SJCRH30 (cell line): ENCODE data around the gene RSPH10B2. TPM values are rescaled to one million over a fixed set of nuclear protein-coding genes. Genes with fewer than 3 reads are reported as not detected.
"Not testable (repeated sequence)": the region's sequence is repeated elsewhere in the genome, so short reads cannot be mapped to it uniquely, and the experiment has no call there.

Experiments used
- DNase-seq, 2 experiments: peaks; one replicate each; pipeline ENCODE4 v3.0.0-alpha.2; 2015 to 2020
- H3K27ac ChIP-seq: fragments of 250-450 bp; sonication (Bioruptor Pico); 2 replicates; pipeline ENCODE4 v1.5.1; 2020; ENCODE audit warnings: mild to moderate bottlenecking, moderate library complexity
- H3K27me3 ChIP-seq: fragments of 250-450 bp; sonication (Bioruptor Pico); 2 replicates; pipeline ENCODE4 v1.5.1; 2020; ENCODE audit warnings: mild to moderate bottlenecking, moderate library complexity
- H3K36me3 ChIP-seq: fragments of 250-450 bp; sonication (Bioruptor Pico); 2 replicates; pipeline ENCODE4 v1.5.1; 2020; ENCODE audit warnings: mild to moderate bottlenecking, moderate library complexity
- H3K4me1 ChIP-seq: fragments of 250-450 bp; sonication (Bioruptor Pico); 2 replicates; pipeline ENCODE4 v1.5.1; 2020; ENCODE audit warnings: mild to moderate bottlenecking, moderate library complexity
- H3K4me3 ChIP-seq: fragments of 250-450 bp; sonication (Bioruptor Pico); 2 replicates; pipeline ENCODE4 v1.5.1; 2020; ENCODE audit warnings: mild to moderate bottlenecking, moderate library complexity
- H3K9me3 ChIP-seq: fragments of 250-450 bp; sonication (Bioruptor Pico); replicated peaks from 2 replicates; pipeline ENCODE4 v1.5.1; 2020; ENCODE audit warnings: mild to moderate bottlenecking, moderate library complexity
- total RNA-seq: library from RNA; depleted of rRNA; stranded (reverse); fragments of >200 nt; shearing (Covaris generic); gene quantifications from 2 replicates; pipeline ENCODE4 v1.2.3, GENCODE V29; 2014; rRNA removed

Gene RSPH10B2
- total RNA-seq, 1 experiment from 2014 or later = 0.18 TPM

DNA sequence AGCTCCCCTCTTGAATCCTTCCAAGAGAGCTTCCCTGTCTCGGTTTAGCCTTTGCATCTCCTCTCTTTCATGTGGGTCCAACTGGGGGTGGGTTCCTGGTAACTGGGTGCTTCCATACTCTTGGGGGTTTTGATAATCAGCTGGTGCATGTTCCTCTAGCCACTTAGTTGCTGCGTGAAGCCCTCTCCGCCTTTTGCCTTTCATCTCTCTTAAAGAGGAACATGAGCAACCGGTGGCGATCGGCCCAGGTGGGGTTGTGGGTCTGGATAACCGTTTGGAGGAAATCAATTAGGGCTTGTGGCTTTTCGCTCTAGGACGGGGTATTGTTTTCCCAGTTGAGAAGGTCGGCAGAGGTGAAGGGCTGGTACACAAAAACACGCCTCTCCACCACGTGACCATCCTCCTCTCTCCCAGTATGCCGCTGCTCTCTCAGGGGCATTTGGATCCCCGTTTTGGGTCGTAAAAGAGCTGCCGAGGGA is 92.1 kb downstream of the RSPH10B2 start:
- H3K4me3 ChIP-seq, H3K27ac ChIP-seq, H3K36me3 ChIP-seq, H3K4me1 ChIP-seq, DNase-seq, H3K9me3 ChIP-seq, H3K27me3 ChIP-seq: not testable (repeated sequence)

DNA sequence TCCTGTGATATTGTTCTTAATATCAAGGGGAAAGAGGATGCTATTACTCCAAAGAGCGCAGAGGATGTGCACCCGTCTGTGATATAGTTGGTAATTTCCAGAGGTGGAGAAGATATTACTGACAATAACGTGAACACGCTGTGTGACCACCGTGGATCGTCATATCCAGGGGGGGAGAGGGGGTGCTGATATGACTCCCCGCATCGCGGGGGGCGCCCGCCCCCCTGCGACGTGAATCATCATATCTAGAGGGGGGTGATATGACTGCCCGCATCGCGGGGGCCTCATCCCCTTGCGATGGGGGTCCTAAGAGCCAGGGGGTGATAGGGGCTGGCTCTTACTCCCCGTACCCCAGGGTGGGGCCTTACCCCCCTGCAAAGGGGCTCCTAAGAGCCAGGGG is 93.8 kb downstream of the RSPH10B2 start:
- H3K27ac ChIP-seq, H3K9me3 ChIP-seq, DNase-seq, H3K4me3 ChIP-seq, H3K36me3 ChIP-seq, H3K27me3 ChIP-seq, H3K4me1 ChIP-seq: not testable (repeated sequence)

Other genes with a start within 250 kb of the RSPH10B2 start
- gene GRID2IP, start 202.6 kb upstream of the RSPH10B2 start, total RNA-seq = 0.12 and 0.20 TPM in 2 replicates
- gene ZDHHC4, start 176.6 kb upstream of the RSPH10B2 start, total RNA-seq = 56.7 and 57.8 TPM in 2 replicates
- gene INTS15, start 164.1 kb upstream of the RSPH10B2 start, total RNA-seq = 16.4 and 18.8 TPM in 2 replicates
- gene ZNF853, start 138.5 kb upstream of the RSPH10B2 start, total RNA-seq = 10.6 and 10.9 TPM in 2 replicates
- gene ZNF316, start 116.8 kb upstream of the RSPH10B2 start, total RNA-seq = 16.0 and 16.2 TPM in 2 replicates
- gene ZNF12, start 47.2 kb upstream of the RSPH10B2 start, total RNA-seq = 37.7 and 41.6 TPM in 2 replicates
- gene CCZ1B, start 72.2 kb downstream of the RSPH10B2 start, total RNA-seq = 73.7 and 85.5 TPM in 2 replicates